T-helper 9 cell (primary cell): ENCODE results near the gene C17orf75.

Source experiments
- DNase-seq: peaks from one replicate; pipeline ENCODE4 v3.0.0-alpha.2; 2020

C17orf75 gene

GRCh38 chr17:32302860-32303649 is 38.9 kb downstream of the C17orf75 start:
- no peak for DNase-seq

- DNase-seq, result no peak
Measured at GRCh38 chr17:32302037-32302436, 39.9 kb downstream of the C17orf75 start.

GRCh38 chr17:32299580-32300164 is 42.3 kb downstream of the C17orf75 start:
- DNase-seq, result no peak

- DNase-seq, result no peak
Measured at GRCh38 chr17:32298721-32299579, 43.0 kb downstream of the C17orf75 start.

GRCh38 chr17:32298298-32298697 is 43.7 kb downstream of the C17orf75 start:
- no peak for DNase-seq

GRCh38 chr17:32297860-32298259 is 44.1 kb downstream of the C17orf75 start:
- no peak for DNase-seq

- no peak for DNase-seq
Measured at GRCh38 chr17:32297424-32297823, 44.5 kb downstream of the C17orf75 start.

- no peak for DNase-seq
Measured at GRCh38 chr17:32292094-32292493, 49.9 kb downstream of the C17orf75 start.

GRCh38 chr17:32289471-32290070 is 52.4 kb downstream of the C17orf75 start:
- no peak for DNase-seq

- no peak for DNase-seq
Measured at GRCh38 chr17:32288615-32289014, 53.4 kb downstream of the C17orf75 start.

GRCh38 chr17:32287804-32288511 is 54.0 kb downstream of the C17orf75 start:
- no peak for DNase-seq

GRCh38 chr17:32286518-32286900 is 55.5 kb downstream of the C17orf75 start:
- no peak for DNase-seq

GRCh38 chr17:32285746-32286517 is 56.0 kb downstream of the C17orf75 start:
- no peak for DNase-seq

- DNase-seq, result no peak
Measured at GRCh38 chr17:32285306-32285705, 56.7 kb downstream of the C17orf75 start.

- DNase-seq, result no peak
Measured at GRCh38 chr17:32283745-32284201, 58.2 kb downstream of the C17orf75 start.

GRCh38 chr17:32281011-32281451 is 60.9 kb downstream of the C17orf75 start:
- no peak for DNase-seq

- no peak for DNase-seq
Measured at GRCh38 chr17:32279891-32280716, 61.9 kb downstream of the C17orf75 start.

GRCh38 chr17:32278815-32279214 is 63.2 kb downstream of the C17orf75 start:
- DNase-seq, result no peak
